Measurements from ENCODE around the gene ABCC8.

Gene ABCC8

DNA sequence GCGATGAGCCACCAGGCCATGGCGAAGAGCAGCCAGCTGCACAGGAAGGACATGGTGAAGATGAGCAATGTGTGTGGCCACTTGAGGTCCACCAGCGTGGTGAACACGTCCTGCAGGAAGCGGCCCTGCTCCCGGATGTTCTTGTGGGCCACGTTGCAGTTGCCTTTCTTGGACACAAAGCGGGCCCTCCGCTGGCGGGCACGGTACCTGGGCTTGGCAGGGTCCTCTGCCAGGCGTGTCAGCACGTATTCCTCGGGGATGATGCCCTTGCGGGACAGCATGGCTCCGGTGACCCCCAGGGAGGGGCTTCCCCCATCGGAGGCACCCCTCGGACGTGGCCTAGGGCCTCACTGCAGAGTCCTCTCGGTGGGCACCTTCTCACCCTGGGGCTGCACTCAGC, 88.8 kb downstream of the ABCC8 start:
- H3K27me3 ChIP-seq (ENCODE audit: control insufficient read depth, insufficient read depth, low read length): peaks cover 12% of the 10 kb centered on the region
- H3K9me3 ChIP-seq (ENCODE audit: control insufficient read depth, insufficient read depth, low read length): no peaks in the 10 kb centered on the region
- peaks cover 5% of the 10 kb centered on the region for H3K36me3 ChIP-seq (ENCODE audit: control insufficient read depth, insufficient read depth, low read length)
- H3K4me1 ChIP-seq (ENCODE audit: control insufficient read depth, insufficient read depth, low read length): no peaks in the 10 kb centered on the region
- no peak overlapping the region for H3K4me3 ChIP-seq (ENCODE audit: low read depth, low read length)
- H3K9ac ChIP-seq (ENCODE audit: low read depth, low read length): no peak overlapping the region

DNA sequence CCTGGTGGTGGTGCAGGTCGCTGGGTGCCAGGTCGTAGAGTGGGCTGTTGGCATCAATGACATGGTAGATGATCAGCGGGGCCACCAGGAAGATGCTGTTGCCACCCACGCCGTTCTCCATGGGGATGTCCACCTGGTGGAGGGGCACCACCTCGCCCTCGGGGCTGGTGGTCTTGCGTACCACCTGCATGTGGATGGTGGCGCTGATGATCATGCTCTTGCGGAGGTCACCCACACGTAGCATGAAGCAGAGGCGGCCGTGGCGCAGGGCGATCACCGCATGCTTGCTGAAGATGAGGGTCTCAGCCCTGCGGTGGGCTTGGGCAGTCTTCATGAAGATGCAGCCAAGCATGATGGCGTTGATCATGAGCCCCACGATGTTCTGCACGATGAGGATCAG, 89.4 kb downstream of the ABCC8 start:
- Histone ChIP-seq H3K4me1 (ENCODE audit: control insufficient read depth, insufficient read depth, low read length) (no peaks in the 10 kb centered on the region), H3K9ac (ENCODE audit: low read depth, low read length) (no peak overlapping the region), H3K36me3 (ENCODE audit: control insufficient read depth, insufficient read depth, low read length) (peaks cover 5% of the 10 kb centered on the region), H3K9me3 (ENCODE audit: control insufficient read depth, insufficient read depth, low read length) (no peaks in the 10 kb centered on the region), H3K4me3 (ENCODE audit: low read depth, low read length) (no peak overlapping the region), H3K27me3 (ENCODE audit: control insufficient read depth, insufficient read depth, low read length) (peaks cover 12% of the 10 kb centered on the region)

- Histone ChIP-seq H3K27me3 (ENCODE audit: control insufficient read depth, insufficient read depth, low read length) (peaks cover 11% of the 10 kb centered on the region), H3K36me3 (ENCODE audit: control insufficient read depth, insufficient read depth, low read length) (peaks cover 5% of the 10 kb centered on the region), H3K4me1 (ENCODE audit: control insufficient read depth, insufficient read depth, low read length) (no peaks in the 10 kb centered on the region), H3K4me3 (ENCODE audit: low read depth, low read length) (no peak overlapping the region), H3K9ac (ENCODE audit: low read depth, low read length) (no peak overlapping the region), H3K9me3 (ENCODE audit: control insufficient read depth, insufficient read depth, low read length) (no peaks in the 10 kb centered on the region)
Observed at GRCh38 chr11:17386331-17387084, 90.1 kb downstream of the ABCC8 start.

GRCh38 chr11:17385926-17386325, 90.7 kb downstream of the ABCC8 start:
- Histone ChIP-seq H3K36me3 (ENCODE audit: control insufficient read depth, insufficient read depth, low read length) (peaks cover 5% of the 10 kb centered on the region), H3K9ac (ENCODE audit: low read depth, low read length) (peak overlapping the region; percentile 47), H3K4me1 (ENCODE audit: control insufficient read depth, insufficient read depth, low read length) (no peaks in the 10 kb centered on the region), H3K9me3 (ENCODE audit: control insufficient read depth, insufficient read depth, low read length) (no peaks in the 10 kb centered on the region), H3K4me3 (ENCODE audit: low read depth, low read length) (no peak overlapping the region), H3K27me3 (ENCODE audit: control insufficient read depth, insufficient read depth, low read length) (peaks cover 5% of the 10 kb centered on the region)

DNA sequence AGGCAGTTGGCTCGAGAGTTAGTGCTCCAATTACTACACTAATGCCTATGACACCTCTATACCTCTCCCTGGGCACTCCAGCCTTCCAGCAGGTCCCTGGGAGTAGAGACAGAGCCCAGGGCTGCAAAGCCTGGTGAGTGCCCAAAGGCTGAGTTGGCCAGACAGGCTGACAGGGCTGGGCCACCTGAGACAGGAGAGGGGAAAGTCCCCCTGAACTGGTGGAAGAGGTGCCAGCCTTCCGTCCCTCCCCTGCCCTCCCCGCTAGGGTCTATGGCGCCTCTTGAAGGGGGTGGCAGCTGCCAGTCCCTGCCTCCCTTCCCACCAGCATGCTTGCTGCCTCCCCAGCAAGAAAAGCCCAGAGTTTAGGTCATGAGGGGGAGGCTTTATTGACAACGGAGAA, 91.2 kb downstream of the ABCC8 start:
- H3K36me3 ChIP-seq (ENCODE audit: control insufficient read depth, insufficient read depth, low read length): peaks cover 5% of the 10 kb centered on the region
- H3K9me3 ChIP-seq (ENCODE audit: control insufficient read depth, insufficient read depth, low read length): no peaks in the 10 kb centered on the region
- no peak overlapping the region for H3K4me3 ChIP-seq (ENCODE audit: low read depth, low read length)
- H3K9ac ChIP-seq (ENCODE audit: low read depth, low read length): no peak overlapping the region
- H3K27me3 ChIP-seq (ENCODE audit: control insufficient read depth, insufficient read depth, low read length): peaks cover 5% of the 10 kb centered on the region
- no peaks in the 10 kb centered on the region for H3K4me1 ChIP-seq (ENCODE audit: control insufficient read depth, insufficient read depth, low read length)

- no peak overlapping the region for H3K4me3 ChIP-seq (ENCODE audit: low read depth, low read length)
- H3K4me1 ChIP-seq (ENCODE audit: control insufficient read depth, insufficient read depth, low read length): no peaks in the 10 kb centered on the region
- H3K9ac ChIP-seq (ENCODE audit: low read depth, low read length): no peak overlapping the region
- H3K36me3 ChIP-seq (ENCODE audit: control insufficient read depth, insufficient read depth, low read length): peaks cover 5% of the 10 kb centered on the region
- no peaks in the 10 kb centered on the region for H3K9me3 ChIP-seq (ENCODE audit: control insufficient read depth, insufficient read depth, low read length)
- peaks cover 5% of the 10 kb centered on the region for H3K27me3 ChIP-seq (ENCODE audit: control insufficient read depth, insufficient read depth, low read length)
Observed at GRCh38 chr11:17384002-17384511, 92.6 kb downstream of the ABCC8 start.

DNA sequence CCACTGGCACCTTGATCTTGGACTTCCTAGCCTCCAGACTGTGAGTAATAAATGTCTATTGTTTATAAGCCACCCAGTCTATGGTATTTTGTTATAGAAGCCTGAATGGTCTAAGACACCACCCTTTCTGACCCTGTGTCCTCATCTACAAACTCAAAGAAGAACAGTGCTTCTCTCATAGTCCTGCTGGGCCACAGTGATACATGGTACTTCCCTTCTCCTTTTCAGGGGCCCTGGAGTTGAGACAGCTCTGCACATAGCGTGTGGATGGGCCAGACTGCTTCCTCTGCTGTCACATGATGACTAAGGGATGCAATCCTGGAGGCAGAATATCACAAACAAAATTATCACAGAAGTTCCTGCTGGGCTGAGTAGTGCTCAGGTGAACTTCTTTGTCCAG, 93.2 kb downstream of the ABCC8 start:
- Histone ChIP-seq H3K9me3 (ENCODE audit: control insufficient read depth, insufficient read depth, low read length) (no peaks in the 10 kb centered on the region), H3K9ac (ENCODE audit: low read depth, low read length) (no peak overlapping the region), H3K4me3 (ENCODE audit: low read depth, low read length) (no peak overlapping the region), H3K4me1 (ENCODE audit: control insufficient read depth, insufficient read depth, low read length) (no peaks in the 10 kb centered on the region), H3K36me3 (ENCODE audit: control insufficient read depth, insufficient read depth, low read length) (peaks cover 5% of the 10 kb centered on the region), H3K27me3 (ENCODE audit: control insufficient read depth, insufficient read depth, low read length) (peaks cover 5% of the 10 kb centered on the region)

DNA sequence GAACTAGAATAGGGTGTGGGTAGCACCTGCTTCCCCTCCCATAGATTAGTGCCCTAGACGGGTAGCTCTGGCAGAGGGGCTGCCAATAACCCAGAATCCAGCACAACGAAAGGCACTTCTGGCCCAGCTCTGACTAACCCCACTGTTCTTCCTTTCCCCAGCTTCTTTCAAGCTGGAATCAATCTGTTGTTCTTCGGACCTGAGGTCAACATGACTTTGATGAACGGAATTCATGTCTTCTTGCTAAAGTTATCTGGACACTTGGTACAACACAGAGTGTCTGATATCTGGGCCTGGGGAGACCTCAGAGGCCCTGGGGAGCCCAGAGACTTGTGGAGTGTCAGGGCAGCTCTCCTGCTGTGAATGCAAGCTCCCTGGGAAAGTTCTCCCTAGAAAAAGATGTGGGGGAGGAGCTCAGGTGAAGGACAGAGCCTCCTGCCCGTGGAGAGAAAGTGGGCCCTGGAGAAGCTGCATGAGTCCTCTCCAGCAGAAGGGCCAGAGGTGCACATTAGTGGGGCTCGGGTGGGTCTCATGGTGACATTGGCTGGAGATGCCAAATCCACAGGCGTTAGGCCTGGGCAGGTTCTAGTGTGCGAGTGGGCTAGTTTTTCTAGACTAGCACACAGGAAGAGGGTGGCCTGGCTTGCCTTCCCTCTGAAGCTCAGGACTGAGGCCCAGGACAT, 94.5 kb downstream of the ABCC8 start:
- Histone ChIP-seq H3K27me3 (ENCODE audit: control insufficient read depth, insufficient read depth, low read length) (no peaks in the 10 kb centered on the region), H3K4me1 (ENCODE audit: control insufficient read depth, insufficient read depth, low read length) (no peaks in the 10 kb centered on the region), H3K9ac (ENCODE audit: low read depth, low read length) (no peak overlapping the region), H3K4me3 (ENCODE audit: low read depth, low read length) (no peak overlapping the region), H3K9me3 (ENCODE audit: control insufficient read depth, insufficient read depth, low read length) (no peaks in the 10 kb centered on the region), H3K36me3 (ENCODE audit: control insufficient read depth, insufficient read depth, low read length) (peaks cover under 1% of the 10 kb centered on the region)

- H3K4me3 ChIP-seq (ENCODE audit: low read depth, low read length): no peak overlapping the region
- H3K9me3 ChIP-seq (ENCODE audit: control insufficient read depth, insufficient read depth, low read length): no peaks in the 10 kb centered on the region
- no peaks in the 10 kb centered on the region for H3K4me1 ChIP-seq (ENCODE audit: control insufficient read depth, insufficient read depth, low read length)
- H3K36me3 ChIP-seq (ENCODE audit: control insufficient read depth, insufficient read depth, low read length): no peaks in the 10 kb centered on the region
- H3K9ac ChIP-seq (ENCODE audit: low read depth, low read length): no peak overlapping the region
- no peaks in the 10 kb centered on the region for H3K27me3 ChIP-seq (ENCODE audit: control insufficient read depth, insufficient read depth, low read length)
Observed at GRCh38 chr11:17381156-17381555, 95.5 kb downstream of the ABCC8 start.

DNA sequence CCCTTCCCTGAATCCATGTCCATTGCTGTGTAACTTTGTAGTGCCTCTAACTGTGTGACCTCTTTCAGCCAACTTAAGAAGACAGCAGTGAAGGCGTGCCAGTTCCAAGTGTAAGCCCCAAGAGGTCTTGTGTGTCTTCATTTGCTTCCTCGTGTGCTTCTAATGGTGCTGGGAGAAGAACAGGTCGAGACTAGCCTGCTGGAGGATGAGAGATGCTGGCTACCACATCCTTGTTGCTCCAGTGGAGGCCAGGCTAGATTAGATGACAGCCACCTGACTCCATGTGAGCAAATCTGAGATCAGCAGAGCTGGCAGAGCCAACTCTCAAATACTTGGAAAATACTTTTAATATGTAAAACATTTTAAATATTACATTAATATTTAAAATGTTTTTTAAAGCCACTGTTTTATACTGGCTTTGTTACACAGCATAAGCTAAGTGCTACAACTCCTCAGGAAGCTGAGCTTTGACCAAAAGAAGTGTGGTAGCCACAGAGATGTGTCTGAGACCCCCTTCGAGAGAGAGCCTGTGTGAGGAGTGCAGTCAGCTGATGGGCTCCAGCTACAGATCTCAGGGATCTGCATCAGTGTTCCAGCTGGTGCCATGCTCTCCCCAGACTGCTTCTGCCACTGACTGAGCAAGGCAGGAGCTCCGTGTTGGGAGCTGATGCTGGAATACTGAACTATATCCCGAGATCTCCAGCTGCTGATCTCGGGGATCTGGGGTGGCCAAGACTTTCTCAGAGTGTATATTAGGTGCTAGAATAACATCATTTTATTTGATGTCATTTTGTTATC, 97.1 kb downstream of the ABCC8 start:
- no peaks in the 10 kb centered on the region for H3K27me3 ChIP-seq (ENCODE audit: control insufficient read depth, insufficient read depth, low read length)
- H3K9me3 ChIP-seq (ENCODE audit: control insufficient read depth, insufficient read depth, low read length): no peaks in the 10 kb centered on the region
- H3K4me3 ChIP-seq (ENCODE audit: low read depth, low read length): no peak overlapping the region
- H3K9ac ChIP-seq (ENCODE audit: low read depth, low read length): no peak overlapping the region
- H3K4me1 ChIP-seq (ENCODE audit: control insufficient read depth, insufficient read depth, low read length): no peaks in the 10 kb centered on the region
- H3K36me3 ChIP-seq (ENCODE audit: control insufficient read depth, insufficient read depth, low read length): no peaks in the 10 kb centered on the region

DNA sequence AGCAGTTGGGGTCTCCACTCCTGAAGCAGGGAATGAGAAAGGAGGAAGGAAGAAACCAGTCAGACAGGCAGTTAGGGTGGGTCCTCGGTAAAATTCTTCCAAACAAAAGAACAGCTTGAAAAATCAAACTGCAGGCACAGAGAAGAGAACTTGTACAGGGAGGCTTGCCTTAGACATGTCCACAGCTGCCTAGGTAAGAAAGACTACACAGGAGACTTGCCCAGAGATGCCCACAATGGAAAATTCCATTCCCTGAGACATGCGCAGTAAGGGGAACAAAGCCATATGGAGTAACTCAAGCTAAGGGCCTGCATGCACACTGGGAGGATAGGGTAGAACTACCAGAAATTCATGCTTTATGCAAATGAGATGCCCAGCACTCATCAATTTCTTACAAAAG, 98.0 kb downstream of the ABCC8 start:
- no peaks in the 10 kb centered on the region for H3K4me1 ChIP-seq (ENCODE audit: control insufficient read depth, insufficient read depth, low read length)
- H3K9ac ChIP-seq (ENCODE audit: low read depth, low read length): no peak overlapping the region
- H3K36me3 ChIP-seq (ENCODE audit: control insufficient read depth, insufficient read depth, low read length): no peaks in the 10 kb centered on the region
- H3K4me3 ChIP-seq (ENCODE audit: low read depth, low read length): no peak overlapping the region
- no peaks in the 10 kb centered on the region for H3K9me3 ChIP-seq (ENCODE audit: control insufficient read depth, insufficient read depth, low read length)
- H3K27me3 ChIP-seq (ENCODE audit: control insufficient read depth, insufficient read depth, low read length): no peaks in the 10 kb centered on the region
